UCSD-AML1 (cell line): ENCODE measurements around the gene HSD17B11.
"Not testable (repeated sequence)": the region's sequence is repeated elsewhere in the genome, so short reads cannot be mapped to it uniquely, and the experiment has no call there.

Experiments used
- DNase-seq: peaks from one replicate; lab custom pipeline; 2025; ENCODE audit not compliant: unreplicated experiment; lab: John Stamatoyannopoulos, UW

Gene HSD17B11

DNA sequence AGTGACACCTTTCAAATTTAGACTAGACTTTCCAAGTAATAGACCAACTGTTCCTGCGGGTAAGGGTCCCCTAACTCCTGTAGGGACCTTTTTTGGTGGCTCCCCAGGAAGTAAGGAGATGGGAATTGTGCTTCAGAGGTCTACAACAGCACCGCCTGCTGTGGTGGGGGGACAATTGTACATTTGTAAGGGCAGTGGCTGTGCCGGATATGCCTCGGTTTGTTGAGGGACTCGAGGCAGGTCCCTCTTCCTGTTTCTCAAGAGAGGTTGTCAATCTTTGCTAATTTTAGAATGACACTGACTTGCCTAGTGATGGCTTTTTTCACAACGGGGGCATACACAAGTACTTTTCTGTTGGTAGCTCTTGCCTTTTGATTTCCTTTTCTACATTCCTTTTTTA lies 15.5 kb upstream of the HSD17B11 start:
- peak; percentile 65 for DNase-seq

DNA sequence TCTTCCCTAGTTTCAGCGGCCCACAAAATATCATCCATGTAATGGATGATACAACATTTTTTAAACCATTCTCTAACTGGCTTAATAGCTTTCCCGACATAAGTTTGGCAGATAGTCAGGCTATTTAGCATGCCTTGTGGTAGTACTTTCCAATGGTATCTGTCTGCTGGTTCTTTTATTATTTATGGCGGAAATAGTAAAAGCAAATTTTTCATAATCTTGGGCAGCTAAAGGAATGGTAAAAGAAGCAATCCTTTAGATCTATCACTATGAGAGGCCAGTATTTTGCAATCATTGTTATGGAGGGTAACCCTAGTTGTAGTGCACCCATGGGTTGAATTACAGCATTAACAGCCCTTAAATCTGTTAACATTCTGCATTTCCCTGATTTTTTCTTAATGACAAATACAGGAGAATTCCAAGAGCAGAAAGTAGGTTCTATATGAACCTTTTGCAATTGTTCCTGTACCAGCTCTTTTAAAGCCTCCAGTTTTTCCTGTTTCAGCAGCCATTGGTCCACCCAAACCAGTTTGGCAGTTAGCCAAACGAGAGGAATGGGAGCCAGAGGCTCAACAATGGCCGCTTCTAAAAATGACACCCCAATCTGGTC lies 14.3 kb upstream of the HSD17B11 start:
- DNase-seq = no peak

DNA sequence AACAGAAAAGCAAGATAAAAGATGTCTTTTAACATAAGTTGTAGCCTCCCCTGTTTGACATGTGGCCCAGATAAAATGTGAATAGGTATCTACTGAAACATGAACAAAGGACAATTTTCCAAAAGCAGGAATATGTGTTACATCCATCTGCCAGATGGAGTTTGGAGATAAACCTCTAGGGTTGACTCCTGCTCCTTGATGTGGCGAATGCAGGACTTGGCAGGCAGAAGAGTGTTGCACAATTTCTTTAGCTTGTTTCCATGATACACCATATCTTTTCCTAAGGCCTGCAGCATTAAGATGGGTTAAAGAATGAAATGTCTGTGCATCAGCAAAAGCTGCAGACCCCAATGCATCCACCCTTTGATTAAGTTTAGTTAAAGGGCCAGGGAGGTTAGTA lies 12.7 kb upstream of the HSD17B11 start:
- not testable (repeated sequence) for DNase-seq

DNA sequence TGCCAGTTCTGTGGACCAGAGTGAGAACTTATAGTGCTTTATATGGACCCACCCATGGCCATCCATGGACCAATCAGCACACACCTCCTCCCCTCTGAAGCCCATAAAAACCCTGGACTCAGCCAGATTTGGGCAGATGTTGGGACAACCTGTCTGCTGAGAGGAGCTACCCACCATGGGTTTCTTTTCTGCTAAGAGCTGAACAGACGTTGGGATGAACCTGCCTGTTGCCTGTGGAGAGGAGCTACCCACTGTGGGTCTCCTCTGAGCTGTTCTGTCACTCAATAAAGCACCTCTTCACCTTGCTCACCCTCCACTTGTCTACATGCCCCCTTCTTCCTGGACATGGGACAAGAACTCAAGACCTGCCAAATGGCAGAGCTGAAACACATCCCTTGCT lies 9.0 kb upstream of the HSD17B11 start:
- DNase-seq = no peak

DNA sequence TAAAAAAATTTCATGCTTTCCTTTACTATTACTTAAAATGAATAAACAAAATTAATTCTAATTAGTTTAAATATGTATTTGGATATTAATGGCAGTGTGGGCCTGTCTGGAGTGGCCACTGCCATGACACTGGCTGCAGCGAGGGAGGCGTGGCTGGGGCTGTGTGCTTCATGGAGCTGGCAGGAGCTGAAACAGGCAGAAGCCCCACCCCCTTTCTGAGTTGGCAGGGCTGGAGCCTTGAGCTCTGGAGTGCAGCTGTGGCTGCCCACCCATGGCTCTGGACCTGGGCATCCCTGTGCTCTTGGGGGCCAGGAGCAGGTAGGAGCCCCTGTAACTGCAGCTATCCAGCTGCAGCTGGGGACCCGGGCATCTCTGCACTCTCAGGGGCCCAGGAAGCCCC lies 8.2 kb upstream of the HSD17B11 start:
- DNase-seq = no peak

DNA sequence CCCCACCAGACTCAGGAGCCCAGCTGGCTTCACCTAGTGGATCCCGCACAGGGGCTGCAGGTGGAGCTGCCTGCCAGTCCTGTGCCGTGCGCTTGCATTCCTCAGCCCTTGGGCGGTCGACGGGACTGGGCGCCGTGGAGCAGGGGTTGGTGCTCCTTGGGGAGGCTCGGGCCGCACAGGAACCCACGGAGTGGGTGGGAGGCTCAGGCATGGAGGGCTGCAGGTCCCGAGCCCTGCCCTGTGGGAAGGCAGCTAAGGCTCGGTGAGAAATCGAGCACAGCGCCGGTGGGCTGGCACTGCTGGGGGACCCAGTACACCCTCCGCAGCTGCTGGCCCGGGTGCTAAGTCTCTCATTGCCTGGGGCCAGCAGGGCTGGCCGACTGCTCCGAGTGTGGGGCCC lies 4.9 kb upstream of the HSD17B11 start:
- DNase-seq = not testable (repeated sequence)

DNA sequence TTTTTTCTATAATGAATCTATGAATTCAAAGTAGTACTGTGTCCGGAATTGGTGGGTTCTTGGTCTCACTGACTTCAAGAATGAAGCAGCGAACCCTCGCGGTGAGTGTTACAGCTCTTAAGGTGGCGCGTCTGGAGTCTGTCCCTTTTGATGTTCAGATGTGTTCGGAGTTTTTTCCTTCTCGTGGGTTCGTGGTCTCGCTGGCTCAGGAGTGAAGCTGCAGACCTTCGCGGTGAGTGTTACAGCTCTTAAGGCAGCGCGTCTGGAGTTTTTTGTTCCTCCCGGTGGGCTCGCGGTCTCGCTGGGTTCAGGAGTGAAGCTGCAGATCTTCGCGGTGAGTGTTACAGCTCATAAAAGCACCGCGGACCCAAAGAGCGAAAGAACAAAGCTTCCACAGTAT lies 4.1 kb upstream of the HSD17B11 start:
- DNase-seq = not testable (repeated sequence)

DNA sequence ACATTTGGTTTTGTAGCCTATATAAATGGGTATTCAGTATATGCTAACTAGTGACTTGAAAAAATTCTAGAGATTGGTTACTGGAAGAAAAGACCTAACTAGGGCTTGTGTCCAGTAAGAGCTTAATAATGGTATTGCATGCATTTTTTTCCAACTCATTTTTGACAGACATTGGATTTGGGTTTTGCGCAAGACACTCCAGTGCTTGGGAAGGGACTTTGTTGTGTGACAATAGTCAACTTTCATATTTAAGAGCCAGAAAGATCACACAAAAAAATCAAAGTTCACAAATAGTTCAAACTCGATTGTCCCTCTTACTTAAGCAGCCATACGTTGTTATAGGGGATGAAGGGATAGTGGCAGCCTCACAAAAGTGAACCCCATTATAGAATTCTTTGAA lies 1.2 kb upstream of the HSD17B11 start:
- no peak for DNase-seq

DNA sequence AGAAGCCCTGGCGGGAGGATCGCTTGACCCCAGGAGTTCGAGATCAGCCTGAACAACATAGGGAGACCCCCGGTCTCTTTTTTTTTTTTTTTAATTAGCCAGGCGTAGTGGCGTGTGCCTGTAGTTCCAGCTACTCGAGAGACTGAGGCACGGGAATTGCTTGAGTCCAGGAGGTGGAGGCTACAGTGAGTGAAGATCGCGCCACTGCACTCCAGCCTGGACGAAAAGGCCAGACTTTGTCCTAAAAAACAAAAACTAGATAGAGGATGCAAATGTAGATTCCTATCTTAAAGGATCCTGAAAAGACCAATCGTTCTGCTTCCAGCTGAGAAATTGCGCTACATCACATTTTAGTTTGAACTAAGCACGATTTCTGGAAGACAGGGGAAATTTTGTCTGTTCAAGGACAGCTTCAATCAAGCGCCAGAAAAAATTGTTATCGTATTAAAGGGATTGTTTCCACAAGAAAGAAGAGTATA lies 627 bp upstream of the HSD17B11 start:
- no peak for DNase-seq

DNA sequence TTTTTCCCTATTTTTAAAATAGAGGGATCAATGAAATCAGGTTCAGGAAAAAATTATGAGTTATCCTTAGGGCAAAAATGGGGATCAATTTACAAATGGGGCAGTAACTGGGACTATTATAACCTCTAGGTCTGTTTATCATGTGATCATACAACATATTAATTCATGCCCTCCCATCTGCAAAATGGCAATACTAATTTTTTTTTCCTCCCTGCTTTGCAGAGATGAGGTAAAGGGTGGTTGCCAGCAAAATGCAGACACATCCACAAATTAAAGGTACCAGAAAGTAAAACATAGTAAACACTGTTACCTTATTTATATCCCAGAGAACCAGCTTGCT lies 467 bp downstream of the HSD17B11 start:
- no peak for DNase-seq

DNA sequence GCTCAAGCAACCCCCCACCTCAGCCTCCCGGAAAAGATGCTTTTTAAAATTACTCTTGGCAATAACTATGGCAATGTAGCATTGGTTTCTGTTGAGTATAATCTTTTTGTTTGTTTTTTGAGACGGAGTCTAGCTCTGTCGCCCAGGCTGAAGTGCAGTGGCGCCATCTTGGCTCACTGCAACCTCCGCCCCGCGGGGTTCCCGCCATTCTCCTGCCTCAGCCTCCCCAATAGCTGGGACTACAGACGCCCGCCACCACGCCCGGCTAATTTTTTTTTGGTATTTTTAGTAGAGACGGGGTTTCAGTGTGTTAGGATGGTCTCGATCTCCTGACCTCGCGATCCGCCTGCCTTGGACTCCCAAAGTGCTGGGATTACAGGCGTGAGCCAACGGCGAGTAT lies 933 bp downstream of the HSD17B11 start:
- DNase-seq = peak; percentile 16

DNA sequence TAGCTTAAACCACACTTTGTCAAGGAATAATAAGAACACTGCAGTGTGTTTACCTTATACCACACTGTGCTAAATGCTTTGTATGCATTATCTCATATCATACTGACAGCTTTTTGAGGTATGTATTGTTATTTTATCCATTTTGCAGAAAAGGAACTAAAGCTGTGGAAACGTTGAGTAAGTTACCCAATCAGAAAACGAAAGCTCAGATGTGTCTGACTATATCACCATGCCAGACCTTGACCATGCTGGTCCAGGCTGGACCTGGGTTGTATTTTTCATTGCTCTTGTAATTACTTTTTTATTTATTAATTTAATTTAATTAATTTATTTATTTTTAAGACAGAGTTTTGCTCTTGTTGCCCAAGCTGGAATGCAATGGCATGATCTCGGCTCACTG lies 2.1 kb downstream of the HSD17B11 start:
- DNase-seq = no peak

DNA sequence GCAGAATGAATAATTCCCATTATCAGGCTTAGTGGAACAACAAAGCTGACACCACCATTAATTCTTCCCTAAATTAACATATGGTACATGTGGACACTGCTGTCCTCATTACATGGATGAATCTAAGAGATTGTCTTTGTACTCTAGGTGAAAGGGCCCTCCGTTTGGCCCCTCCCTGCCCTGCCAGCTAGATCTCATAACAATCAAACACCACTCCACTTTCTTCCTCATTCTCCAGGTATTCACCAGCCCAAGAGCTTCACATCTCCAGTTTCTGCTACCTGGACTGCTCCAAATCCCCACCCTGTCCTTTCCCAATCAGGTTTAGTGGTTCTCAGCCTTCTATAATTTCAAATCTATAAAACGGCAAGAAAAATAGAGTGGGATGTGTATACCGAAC lies 3.8 kb downstream of the HSD17B11 start:
- no peak for DNase-seq

DNA sequence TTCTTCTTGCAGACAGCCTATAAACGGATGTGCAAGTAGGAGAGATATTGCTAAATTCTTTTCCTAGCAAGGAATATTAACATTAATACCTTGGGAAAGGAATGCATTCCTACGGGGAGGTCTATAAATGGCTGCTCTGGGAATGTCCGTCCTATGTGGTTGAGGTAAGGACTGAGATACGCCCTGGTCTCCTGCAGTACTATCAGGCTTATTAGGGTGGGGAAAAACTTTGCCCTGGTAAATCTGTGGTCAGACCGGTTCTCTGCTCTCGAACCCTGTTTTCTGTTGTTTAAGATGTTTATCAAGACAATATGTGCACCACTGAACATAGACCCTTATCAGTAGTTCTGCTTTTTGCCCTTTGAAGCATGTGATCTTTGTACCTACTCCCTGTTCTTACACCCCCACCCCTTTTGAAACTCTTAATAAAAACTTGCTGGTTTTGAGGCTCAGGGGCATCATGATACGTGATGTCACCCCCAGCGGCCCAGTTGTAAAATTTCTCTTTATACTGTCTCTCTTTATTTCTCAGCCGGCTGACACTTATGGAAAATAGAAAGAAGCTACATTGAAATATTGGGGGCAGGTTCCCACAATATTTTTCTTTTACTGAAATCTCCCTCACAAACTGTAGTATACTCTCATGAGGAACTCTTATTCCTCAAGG lies 6.4 kb downstream of the HSD17B11 start:
- not testable (repeated sequence) for DNase-seq

DNA sequence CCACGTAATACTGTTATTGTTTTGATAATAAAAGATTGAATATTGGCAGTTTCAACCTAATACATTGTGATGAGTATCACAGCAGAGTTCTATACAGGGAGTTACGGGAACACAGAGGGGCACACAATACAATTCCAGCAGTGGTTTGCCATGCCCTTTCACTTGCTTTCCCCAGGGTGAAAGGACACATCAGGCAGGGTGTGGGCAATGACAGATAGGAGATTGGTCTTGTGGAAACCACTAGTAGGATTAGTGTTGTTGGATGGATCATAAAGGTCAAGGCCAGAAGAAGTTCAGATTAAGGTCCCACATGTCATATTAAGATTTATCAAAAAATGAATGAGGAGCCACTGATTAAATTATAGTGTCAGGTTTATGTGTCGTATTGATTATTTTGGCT lies 8.1 kb downstream of the HSD17B11 start:
- DNase-seq = no peak

DNA sequence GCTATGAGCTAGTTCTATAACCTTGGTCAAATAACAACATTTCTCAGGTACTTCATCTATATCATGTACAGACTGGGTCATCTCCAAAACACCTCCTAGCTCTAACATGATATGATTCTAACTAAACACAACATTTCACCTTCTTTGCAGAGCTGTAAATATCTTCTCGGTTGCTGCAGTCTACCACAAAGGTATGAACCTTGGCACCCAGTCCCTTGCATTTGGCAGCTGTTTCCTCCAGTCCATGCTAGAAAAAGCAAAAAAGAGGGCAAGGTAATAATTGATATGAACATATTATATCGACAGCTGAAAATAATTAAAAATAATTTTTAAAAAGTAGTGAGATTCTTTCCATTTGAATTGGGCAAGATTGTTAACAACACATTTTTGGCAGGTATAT lies 8.9 kb downstream of the HSD17B11 start:
- no peak for DNase-seq

DNA sequence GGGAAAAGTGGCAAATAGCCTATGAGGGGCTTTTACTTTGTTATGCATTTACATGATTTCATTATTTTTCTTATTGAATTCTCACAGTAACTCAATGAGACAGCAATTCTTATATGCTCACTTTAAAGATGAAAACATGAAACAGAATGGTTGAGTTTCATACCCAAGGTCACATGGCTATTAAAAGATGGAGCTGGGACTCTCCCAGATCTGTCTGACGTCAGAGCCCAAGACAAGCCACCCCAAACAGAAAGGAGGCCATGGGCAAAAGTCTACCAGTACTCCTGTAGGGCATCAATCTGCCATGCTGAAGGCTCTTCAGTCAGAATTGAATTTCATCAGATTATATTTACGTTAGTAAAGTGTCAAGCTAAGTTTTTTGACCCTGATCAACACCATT lies 13.2 kb downstream of the HSD17B11 start:
- DNase-seq = no peak

DNA sequence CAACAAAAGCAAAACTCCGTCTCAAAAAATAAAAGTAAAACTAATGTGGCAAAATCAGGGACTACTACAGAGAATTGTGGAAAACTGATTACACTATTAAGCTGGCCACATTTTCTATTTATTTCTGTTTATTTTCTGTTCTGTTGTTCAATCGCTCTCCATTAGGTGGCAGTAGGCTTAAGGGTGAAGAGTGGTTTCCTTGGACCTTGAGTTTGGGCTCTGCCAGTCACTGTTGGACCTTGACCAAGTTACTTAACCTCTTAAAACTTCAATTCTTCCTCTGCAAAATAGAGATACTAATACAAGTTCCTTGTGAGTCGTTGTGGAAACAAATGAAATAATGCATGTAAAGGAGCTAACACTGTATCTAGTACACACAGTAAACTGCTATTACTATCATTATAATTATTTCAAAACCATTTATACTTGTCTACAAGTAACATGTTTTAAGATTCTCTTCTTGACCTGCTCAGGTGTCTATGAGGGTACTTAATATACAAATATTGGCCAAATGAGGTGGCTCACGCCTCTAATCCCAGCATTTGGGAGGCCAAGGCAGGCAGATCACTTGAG lies 15.2 kb downstream of the HSD17B11 start:
- DNase-seq = no peak

DNA sequence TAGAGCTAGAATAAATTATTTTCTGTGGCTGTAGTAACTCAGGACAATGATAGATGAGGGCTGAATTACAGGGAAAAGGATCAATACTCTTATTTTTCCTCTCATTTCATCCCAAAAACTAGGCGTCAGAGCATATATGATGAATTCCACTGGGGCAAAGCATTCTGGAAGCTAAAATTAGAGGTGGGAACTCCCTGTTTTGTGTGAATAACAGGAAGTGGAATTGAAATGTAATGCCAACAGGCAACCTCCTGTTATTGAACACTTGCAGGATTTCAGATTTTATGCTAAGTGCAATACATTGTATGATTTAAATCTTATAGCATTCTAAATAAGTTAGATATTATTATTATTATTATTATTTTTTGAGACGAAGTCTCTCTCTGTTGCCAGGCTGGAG lies 20.9 kb downstream of the HSD17B11 start:
- DNase-seq = no peak

DNA sequence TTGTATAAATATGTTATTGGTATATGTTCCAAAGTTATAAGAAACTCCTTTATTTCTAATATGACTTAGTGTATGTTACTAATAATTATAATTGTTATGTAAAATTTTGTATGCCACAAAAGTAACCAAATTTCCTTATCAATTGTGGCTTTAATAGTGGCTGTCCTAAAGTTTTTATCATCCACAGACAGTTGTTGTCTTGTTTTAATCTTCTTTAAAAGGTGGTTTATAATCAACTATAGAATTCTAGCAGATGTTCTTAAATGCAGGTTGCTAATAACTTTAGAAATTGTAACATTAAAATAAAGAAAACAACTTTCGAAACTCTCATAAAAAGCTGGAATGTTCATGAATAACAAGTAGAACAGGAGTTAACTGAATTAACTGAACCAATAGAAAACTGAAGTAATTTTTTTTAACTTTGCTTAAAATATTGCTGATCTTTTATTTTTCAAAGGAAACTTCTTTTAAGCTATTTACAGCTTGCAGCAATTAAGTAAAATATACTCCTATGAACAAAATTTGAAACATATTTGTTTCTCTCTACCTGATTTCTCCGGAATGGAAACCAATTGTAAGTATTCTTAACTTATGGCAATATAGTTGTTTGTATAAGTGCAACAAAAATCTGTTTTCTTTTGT lies 24.3 kb downstream of the HSD17B11 start:
- no peak for DNase-seq

DNA sequence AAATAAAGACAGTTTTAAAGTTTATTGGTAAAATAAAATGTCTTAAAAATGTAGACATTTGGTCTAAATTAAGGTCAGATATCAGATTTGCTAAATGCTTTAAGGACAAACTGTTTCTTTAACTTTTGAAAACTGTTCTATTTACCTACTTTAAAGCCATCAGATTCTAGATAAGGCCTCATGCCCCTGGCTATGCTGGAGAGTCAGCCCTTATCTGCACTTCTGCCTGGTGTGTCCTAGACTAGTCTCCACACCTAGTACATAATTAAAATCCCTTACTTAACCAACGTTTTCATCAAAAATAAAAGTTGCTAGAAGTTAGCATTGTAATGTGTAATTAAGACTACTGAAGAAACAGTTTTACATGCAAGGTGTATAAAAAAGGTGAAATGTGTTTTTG lies 25.6 kb downstream of the HSD17B11 start:
- DNase-seq = no peak

DNA sequence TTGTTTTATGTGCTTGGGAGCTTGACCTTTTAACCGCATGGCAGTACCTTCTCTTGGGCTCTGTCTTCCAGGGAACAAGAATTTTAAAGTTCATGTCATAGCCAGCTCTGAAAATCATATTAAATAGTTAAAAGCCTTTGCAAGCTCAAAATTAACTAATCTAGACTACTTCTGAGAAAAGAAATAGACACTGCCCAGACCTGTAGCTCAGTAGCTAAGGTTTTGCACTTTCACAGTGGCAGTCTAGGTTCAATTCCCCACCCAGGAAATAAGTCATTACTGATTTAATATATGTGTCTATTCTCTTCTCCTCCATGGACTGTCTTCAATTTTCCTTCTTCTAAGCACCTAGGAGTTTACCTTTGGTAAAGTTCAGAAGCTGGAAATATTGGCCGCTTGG lies 27.4 kb downstream of the HSD17B11 start:
- no peak for DNase-seq
